ENCODE measurements around the gene CLTC.

DNA sequence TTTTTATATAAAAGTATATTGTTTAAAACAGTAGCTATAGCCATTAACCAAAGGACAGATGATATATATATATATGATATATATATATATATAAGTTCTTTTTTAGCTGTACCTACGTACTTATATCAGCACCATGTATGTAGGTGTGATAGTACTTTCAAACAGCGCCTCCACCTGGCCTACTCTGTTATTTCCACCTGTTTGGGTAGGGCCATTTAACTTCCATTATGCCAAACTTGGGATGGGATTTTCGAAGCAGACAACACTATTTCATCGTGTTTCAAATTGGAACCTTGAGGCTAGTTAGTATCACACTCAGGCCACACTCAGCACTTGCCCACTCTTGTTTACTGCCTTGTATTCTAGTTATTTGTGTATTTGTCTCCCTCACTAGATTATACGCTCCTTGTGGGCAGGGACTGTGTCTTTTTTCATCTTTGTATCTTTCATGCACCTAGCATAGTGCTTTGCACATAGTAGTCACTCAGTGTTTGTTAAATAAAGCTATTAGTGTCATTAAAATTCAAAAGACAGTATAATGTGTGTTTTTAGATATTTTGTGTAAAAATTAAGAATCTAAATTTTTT is 11.8 kb upstream of the CLTC start:
- TF ChIP-seq ZNF776 (CRISPR knock-in tag; IDR thresholded peaks at IDR 0.05) (no peak), POLR2A (IDR thresholded peaks at IDR 0.05; ENCODE audit: insufficient read depth in 1 of 2, low read depth in 2 of 2, low read length in 2 of 2) (no peak)
